Activated CD8-positive, alpha-beta memory T cell treated with anti-CD3 and anti-CD28 coated beads, Interleukin-2, amount 50 U/mL, for 1 hour (primary cell): ENCODE measurements around the gene NEAT1.

Experiments
- DNase-seq: peaks from one replicate; pipeline ENCODE4 v3.0.0-alpha.2; 2020; ENCODE audit errors: extremely low read depth

The NEAT1 gene

DNA sequence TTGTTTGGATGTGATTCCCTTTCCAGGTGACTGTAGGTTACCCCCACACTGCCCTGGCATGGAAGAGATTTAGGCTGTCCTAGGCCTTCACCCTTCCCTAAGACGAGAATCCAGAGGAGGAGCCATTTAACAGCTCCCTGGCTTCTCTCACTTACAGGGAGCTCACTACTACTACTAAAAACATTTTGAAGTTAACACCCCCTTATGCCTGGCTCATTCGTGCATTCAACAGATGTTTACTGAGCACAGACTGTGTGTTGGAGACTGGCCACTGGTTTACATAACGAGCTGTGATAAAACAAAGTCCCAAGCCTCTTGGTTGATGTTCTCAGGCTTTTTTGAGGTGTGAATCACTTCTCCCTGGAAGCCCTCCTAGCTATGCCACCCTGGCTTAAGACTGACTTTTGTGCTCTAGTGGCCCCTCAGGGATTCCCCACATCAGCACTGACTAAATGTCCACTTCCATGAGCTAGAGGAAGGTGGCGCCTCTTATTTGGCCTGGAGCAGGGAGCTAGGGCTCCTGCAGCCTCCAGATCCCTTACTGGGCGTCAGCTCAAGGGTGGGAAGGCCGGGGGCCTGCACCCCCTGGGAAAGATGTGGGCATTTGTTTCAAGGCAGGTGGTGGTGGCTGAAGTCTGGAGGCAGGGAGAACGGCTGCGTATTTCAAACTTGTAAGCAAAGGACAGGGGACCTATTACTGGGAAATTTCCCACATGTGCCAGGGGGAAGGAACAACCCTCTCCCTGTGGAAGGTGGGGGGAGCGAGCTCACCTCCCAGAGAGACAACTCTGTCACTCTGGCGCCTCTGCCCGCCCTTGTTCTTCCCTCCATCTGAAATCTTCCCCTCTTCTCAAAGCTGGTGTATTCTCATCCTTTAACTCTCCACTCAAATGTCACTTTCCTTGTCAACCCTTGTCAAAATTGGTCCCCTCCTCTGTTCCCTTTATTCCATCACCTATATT is 56.9 kb downstream of the NEAT1 start:
- no peak for DNase-seq

DNA sequence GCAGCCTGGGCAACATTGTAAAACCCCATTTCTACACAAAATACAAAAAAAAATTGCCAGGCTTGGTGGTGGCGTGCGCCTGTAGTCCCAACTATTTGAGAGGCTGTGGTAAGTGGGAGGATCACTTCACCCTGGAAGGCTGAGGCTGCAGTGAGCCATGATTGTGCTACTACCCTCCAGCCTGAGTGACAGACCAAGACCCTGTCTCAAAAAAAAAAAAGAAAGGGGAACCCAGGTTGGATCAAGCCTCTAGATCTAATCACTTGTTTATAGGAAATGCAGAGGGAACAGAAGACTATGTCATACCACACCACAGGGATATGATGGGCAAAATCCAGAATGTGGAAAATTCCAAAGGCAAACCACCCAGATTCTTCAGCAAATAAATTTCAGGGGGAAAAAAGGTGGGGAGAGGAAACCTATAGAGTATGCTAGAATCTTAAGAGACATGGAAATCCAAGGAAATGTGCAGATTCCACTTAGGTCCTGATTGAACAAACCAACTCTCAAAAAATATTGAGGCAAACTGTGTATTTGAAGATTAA is 59.8 kb downstream of the NEAT1 start:
- DNase-seq = no peak

DNA sequence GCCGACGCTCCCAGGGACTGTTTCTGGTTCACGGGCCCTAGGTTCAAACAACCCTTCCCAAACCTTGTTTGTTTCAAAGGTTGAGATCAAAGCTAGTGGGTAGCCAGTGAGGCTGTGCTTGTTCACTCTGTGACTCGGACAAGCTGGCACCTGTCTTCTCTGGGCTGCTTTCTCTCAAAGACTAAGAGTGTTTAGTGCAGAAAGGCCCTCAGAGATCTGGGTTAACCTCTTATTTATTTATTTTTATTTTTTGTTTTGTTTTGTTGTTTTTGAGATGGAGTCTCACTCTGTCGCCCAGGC is 63.3 kb downstream of the NEAT1 start:
- DNase-seq = no peak

DNA sequence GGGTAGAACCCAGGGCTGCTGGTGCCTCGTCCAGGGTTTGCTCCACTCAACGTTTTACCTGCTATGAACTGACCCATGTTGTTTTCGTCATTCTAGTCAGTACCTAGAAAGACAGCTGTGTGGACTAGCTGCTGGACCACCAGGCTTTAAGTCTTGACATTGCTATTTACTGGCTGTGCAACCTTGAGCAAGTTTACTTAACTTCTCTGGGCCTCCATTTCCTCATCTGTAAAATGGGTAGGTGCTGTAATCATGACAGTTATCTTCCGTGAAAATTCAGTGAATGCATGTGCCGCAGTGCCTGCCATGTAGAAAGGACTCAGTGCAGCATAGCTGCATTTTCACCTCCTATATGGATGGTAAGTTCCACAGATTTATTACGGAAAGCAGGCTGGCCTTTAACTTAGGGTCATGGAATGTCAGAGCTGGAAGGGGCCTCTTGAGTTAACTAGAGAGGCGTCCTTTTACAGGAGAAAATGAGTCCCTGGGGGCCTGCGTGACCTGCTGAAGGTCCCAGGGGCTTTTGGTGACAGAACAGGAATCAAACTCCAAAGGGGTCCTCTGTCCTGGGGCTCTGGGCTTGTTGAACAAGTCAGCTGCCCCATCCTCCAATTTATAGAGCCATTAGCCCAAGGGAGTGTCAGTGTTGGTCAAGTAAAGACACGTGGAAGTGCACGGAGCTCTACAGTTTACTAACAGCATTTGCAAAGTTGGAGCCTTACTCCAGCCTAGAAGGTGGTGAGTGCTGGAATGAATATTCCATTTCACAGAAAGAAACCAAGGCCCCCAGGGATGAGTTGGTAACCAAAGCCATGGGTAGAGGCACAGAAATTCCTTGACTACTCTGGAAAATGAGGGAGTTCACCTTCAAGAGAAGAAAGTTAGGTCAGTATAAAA is 64.2 kb downstream of the NEAT1 start:
- DNase-seq = no peak

DNA sequence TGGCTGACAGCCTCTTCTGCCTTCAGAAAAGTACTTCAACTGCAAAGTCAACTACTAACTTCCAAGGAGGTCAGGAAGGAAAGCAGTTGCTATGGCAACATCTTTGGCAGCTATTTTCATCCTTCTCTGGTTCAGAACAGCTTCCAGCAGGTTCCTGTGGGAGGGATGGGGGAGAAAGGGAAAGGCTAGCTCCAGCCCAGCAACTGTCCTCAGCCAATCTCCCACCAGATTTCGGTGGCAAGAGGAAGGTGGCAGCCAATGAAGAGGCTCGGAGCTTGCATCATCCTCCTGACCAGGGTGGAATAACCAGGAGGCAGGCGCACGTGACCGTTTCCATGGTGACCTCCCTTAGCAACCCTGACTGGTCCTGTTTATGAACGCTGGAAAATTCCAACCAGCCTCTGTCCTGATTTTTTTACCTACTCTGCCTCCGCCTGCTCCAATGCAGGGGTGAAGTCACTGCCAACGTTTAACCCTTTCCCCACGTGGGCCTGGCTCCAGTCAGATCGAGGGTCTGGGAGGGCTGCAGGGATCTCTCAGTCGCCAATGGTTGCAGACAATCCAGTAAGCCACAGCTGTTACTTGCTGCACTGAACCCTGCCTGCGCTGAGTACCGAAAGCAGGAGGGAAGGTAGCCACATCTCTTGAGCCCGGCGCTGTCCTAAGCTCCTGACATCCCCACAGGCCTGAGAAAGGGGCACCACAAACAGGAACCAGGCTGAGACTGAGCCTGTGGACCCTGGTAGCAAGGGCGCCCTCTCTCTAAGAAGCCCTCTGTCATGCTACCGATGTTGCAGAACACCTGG is 65.1 kb downstream of the NEAT1 start:
- no peak for DNase-seq

DNA sequence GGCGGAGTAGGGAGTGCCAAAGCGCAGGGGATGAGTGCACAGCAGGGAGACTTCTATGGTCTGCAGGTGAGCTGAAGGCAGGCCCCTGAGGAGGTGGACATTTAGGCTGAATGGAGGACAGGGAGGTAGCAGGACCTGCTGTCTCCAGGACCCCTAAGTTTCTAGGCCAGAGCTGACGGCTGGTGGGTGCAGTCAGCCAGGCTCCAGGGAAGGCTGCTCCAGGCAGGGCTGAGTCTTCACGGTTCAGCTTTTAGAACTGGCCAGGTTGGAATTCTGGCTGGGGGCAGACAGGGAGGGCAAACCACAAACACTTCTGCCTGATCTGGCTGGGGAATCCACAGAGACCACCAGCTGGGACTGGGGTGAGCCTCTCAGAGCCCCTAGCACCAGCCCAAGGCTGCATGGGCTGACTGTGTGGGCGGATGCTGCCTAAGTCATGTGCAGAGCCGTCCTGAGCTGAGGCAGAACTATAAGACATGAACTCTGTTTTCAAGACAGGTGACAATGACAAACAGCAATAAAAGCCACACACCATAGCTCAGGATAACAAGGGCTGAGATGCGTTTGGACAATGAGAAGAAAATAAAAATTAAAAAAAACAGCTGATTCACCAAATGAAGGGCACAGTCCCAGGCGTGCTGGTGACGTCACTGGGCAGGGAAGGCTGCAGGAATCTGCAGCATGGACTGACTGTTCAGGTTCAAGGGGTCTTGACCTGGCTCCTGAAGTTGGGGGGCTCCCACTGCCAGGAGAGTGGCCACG is 65.9 kb downstream of the NEAT1 start:
- no peak for DNase-seq

DNA sequence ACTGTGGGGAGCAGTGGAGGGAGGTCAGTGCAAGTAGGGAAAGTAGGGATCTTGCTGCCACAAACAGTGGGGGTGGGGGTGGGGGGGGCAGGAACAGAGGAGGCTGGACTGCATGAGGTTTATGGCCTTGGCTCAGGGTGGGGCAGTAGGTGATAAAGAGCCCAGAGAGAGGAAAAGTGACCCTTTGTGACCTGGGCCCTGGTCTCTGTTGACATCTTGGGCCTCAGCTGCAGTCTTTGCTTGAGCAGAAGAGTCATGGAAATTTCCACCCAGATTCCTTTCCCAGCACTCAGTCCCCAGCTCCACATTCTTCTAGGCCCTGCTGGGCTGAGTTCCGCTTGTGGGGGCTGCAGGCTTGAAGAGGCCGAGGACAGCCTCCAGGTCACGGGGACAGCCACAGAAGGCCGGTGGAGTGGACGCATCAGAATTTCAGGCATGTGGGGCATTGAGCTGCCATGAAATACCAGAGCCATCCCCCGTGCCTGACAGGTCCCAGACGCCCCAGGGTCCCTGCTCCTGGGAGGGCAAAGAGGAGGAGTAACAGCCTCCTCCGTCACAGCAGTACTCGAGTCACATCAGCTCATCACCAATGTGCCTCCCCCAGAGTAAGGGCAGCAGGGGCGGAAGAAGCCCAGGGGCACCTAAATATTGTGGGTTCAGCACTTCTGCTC is 66.6 kb downstream of the NEAT1 start:
- DNase-seq = no peak

DNA sequence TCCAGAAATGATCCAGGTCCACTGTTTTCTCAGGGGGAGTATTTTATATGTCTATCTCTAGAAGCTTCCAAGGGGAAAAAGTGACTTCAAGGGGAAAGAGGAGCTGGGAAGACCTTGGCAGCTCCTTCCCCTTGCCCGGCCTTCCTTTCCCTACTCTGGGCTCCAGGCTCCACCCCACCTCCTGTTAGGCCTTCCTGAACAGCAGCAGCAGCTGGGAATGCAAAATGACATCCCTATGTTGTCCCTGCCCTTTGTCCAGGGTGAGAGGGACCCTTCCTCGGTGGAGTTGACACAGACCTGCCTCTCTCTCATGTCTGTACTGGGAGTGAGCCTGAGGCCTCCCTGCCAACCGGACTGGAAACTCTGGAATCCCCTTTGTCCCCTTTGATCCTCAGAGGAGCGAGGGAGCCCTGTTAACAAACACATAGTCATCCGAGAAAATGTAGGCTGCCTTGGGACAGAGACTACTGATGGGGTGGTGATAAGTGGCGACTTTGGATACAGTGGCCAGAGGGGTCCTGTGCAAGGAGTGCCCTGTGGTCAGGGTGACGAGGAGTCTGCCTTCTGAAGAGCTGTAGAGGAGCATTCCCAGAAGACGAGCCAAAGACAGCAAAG is 67.2 kb downstream of the NEAT1 start:
- no peak for DNase-seq

DNA sequence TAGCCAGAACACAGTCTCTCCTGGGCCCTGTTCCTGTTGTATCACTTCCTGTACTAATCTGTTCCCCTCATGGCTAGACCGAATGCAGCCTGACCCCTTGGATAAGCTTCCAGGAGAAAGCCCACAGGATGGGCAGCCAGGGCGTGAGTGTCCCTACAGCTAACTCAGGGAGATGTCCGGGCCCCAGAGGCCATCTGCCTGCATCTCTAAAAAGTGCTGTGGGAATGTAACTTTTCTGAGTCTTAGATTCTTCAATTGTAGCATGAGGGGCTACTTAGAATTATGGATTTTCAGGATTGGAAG is 68.5 kb downstream of the NEAT1 start:
- no peak for DNase-seq

DNA sequence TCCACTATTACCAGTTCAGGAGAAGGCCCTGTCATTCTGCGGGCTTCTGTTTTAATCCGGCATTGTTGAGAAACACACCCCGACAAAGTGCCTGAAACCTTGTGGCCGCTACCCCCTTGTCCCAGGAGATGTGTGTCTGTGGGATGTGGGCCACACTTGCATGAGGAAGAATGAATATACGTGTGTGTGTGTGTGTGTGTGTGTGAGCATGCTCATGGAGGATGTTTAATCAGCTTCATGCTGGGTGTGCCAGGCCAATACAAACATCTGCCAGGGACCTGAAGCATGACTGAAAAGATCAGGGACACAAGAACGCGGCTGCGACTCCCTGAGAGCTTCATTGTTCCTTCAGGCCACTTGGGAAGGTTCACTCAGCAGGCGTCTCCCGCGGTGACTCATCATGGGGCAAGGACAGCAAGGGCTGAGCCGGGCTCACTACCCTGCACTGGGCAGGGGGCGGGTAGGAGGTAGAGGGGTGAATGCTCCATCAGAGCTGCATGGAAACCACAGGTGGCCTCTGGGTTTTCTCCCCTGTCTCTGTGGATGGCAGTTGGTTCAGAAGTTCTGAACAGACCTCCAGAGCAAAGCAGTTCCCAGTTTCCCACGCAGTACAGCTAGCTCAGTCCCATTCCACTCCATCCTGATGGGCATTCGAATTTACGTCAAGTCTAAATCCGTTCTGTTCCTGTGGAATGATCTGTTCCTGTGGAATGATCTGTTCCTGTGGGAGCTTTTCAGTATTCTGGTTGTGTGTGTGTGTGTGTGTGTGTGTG is 69.2 kb downstream of the NEAT1 start:
- DNase-seq = no peak

DNA sequence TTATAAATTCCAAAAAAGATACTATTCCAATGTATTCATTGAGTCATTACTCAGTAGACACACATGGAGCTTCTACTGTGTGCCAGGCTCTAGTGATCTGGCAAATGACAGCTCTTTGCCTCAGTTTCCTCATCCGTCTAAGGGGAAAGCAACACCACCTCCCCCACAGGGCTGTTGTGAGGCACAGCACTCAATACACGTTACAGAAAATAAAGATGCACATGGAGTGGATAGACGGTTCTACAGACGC is 69.7 kb downstream of the NEAT1 start:
- no peak for DNase-seq

DNA sequence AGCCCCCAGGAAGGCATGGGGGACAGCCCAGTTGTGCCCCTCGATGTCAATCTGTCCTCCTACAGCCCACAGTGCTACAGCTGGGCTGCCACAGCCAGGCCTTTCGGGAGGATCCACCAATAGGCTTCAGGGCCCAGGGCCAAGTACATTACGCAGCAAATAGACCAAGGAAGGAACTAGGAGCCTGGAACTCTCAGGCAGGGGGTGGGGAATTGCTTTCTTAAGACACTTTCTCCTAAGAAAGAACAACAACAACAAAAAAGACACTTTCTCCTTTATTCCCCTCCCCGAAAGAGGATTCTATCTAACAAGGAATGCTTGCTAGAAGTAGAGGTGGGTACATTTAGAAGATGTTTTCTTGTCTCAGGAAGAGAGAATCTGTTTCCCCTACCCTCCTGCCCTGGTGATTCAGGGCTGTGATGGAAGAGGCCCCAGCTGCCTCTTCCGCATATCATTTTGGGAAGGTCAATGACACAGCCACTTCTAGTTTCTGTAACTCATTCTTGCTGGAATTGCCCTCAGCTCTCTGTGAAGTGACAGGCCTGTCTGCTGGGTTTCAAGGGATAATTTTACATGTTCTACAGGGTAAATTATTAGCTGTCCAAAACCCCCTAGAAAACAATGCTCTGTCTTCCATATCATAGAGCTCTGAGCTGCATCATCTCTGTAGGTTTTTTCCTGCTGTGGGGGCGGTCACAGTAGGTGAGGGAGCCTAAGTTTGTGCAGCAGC is 70.2 kb downstream of the NEAT1 start:
- no peak for DNase-seq

DNA sequence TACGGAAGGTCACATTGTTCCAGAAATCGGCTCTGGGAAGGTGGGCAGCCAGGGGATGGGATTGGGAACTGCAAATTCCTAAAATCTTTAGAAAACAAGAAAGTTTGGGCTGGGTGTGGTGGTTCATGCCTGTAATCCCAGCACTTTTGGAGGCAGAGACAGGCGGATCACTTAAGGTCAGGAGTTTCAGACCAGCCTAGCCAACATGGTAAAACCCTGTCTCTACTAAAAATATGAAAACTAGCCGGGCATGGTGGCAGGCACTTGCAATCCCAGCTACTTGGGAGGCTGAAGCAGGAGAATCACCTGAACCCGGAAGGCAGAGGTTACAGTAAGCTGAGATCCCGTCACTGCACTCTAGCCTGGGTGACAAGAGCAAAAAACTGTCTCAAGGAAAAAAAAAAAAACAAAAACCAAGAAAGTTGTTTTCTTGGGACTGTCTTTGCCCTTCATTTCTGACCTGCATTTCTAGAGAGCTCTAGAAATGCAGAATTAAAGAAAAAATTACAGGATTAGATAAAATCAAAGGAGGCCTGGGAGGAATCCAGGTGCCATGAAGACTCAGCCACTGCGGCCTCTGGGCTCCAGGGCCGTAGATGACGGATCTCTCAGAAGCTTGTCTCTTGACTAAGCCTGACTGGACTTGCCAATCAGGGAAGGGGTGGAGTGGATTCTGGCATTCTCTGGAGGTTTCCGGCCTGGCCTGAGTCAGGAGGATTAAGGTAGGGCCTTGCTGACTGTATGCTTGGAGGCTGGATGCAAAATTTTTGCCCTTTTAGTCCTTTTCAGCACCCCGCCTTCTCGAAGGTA is 71.0 kb downstream of the NEAT1 start:
- DNase-seq = no peak
